Stimulated activated CD8-positive, alpha-beta memory T cell treated with anti-CD3 and anti-CD28 coated beads, Interleukin-7, amount 100 ng/mL, for 4 hours (primary cell): ENCODE measurements around the gene S100PBP.
A peak's percentile ranks its signal among the peaks of the same experiment; 100 is the strongest.
"Not testable (repeated sequence)": the region's sequence is repeated elsewhere in the genome, so short reads cannot be mapped to it uniquely, and the experiment has no call there.

ENCODE experiments used
- DNase-seq, 2 donors: peaks; one replicate each; pipeline ENCODE4 v3.0.0-alpha.2; 2020; ENCODE audit warnings: low read depth in 2 of 2

S100PBP gene

DNA sequence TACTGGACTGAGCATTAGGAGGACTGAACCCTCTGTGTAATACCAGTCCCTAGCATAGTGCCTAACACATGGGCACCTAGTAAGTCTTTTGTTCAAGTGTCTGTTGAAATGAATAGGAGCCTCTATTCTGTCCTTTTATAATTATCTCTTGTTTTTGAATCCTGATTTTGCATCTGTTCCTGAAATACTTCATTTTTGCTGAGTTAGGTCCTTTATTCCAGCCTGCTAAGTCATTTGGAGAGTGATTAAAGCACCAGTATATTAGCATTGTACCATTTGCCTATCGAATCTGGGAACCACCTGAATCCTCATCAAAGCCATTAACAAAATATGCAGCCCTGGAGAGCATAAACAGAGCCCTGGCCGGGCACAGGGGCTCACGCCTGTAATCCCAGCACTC is 32.6 kb upstream of the S100PBP start:
- DNase-seq: no peak

DNA sequence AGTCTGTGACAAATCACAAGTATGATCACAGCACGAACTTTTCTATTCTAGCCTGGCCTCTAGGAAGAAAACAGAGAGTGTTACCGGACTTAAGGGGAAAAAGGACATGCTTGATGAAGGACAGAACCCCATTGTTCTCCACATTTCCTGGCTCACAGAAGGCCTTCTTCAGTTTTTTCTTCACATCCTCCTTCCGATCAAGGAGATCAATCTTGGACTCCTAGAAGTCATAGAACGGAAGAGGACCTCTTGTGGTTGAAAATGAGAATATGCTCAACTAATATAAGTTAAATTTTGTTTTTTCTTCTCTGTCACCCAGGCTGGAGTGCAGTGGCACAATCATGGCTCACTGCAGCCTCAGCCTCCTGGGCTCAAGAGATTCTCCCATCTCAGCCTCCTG is 30.6 kb upstream of the S100PBP start:
- DNase-seq: no peak

DNA sequence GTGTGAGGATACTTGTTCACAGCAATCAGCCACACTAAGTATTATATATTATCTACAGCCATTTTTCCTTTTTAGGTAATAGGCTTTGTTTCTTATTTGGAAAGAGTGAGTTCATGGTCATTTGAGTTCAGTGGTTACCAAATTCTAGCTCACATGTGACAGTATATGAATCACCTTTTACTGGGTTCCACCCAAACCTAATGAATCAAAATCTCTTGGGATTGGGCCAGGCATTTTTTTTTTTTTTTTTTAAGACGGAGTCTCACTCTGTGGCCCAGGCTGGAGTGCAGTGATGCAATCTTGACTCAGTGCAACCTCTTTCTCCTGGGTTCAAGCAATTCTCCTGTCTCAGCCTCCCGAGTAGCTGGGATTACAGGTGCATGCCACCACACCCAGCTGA is 28.1 kb upstream of the S100PBP start:
- not testable (repeated sequence) for DNase-seq

DNA sequence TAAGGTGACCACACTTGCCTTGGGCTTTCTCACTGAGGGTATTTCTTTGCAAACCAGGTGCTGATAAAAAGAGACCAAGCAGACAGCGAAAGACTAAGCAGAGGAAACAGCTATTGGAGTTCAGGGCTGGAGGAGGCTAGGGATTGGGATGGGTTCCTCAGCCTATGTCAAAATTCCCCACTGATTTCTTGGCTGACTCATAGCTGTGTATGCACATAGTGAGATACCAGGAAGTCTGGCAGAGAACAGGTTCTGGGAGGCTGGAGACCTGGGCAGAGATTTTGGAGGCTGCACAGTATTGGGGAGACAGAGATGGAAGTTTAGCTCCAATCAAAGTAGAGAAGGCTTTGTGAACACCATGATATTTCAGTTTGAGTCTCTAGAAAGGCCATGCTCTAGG is 25.6 kb upstream of the S100PBP start:
- DNase-seq: no peak

DNA sequence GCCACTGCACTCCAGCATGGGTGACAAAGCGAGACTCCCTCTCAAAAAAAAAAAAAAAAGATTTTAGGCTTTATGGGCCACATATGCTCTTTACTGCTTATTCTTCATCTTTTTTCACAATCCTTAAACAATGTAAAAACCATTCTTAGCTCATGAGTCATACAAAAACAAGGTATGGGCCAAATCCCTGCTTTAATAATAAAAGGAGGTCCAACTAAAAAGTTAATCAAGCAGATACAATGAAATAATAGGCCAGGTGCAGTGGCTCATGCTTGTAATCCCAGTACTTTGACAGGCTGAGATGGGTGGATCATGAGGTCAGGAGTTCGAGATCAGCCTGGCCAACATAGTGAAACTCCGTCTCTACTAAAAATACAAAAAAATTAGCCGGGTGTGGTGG is 21.7 kb upstream of the S100PBP start:
- not testable (repeated sequence) for DNase-seq

DNA sequence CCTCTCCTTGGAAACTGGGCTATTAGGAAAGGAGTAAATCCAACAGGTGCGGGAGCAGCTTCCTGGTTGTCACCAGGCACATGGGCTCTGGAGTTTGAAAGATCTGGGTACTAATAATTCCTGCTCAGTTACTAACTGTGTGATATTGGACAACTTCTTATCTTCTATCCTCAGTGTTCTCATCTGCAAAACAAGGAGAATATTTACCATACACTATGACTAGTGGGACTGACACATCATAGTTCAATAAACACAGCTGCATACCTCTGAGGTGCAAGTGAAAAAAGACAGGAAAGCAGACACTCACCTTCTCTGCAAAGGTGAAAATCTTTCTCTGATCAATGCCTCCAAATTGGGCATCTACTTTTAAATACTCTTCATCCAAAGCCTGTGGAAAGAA is 20.0 kb upstream of the S100PBP start:
- DNase-seq: no peak

DNA sequence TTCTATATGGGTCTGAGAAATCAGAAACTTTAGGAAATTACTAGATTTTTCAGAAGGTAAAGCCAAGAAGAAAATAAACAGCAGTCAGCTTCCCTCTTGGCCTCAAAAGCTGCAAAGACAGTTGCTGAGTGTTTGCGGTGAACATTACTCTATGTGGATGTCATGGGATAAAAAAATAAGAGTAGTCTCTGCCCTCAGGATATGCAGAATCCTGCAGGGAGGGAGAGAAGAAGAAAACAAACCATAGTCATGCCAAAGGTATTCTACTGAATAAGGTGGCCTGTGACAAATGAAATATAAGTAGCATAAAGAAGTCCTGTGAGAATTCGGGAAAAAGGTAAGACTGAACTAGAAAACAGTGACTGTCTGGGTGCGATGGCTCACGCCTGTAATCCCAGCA is 19.3 kb upstream of the S100PBP start:
- no peak for DNase-seq

DNA sequence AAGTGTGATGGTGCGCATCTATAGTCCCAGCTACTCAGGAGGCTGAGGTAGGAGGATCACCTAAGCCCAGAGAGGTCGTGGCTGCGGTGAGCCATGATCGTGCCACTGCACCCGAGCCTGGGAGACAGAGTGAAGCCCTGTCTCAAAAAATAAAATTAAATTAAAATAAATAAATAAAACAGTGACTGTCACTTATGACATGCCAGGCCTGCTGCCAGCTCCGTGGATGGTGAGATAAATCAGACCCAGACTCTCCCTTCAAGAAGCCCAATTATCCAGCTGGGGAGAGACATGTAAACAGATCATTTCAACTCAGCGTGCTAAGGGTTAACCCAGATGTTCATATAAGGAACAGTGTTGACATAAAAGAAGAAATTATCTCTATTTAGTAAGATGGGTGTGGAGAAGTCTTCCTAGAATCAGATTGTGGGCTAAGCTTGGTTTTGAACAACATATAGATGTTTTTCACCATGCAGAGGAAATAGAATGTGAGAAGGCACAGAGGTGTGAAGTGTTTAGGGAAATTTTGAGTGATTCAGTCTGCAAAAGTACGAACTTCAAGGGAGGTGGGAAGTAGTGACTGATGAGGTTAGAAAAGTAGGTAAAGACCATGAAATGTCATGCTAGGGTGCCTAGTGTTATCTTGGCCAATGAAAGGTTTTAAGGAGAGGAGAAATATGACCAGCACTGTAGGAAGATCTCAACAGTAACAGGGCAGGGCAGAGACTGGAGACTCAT is 18.6 kb upstream of the S100PBP start:
- no peak for DNase-seq

DNA sequence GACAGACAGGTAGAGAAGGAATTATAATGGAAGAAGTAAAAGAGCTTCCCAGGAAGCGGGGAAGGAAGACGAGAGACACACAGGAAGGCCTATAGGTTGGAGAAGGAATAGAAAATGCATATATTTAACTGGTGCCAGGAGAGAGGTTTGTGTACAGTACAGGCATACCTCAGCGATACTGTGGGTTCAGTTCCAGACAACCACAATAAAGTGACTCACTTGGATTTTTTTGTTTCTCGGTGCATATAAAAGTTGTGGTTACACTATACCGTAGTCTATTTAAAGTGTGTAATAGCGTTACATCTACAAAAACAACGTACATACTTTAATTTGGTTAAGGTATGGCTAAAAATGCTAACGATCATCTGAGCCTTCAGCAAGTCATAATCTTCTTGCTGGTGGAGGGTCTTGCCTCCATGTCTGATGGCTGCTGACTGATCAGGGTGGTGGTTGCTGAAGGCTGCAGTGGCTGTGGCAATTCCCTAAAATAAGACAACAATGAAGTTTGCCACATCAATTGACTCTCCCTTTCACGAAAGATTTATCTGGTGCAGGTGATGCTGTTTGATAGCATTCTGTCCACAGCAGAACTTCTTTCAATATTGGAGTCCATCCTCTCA is 16.2 kb upstream of the S100PBP start:
- DNase-seq: no peak

DNA sequence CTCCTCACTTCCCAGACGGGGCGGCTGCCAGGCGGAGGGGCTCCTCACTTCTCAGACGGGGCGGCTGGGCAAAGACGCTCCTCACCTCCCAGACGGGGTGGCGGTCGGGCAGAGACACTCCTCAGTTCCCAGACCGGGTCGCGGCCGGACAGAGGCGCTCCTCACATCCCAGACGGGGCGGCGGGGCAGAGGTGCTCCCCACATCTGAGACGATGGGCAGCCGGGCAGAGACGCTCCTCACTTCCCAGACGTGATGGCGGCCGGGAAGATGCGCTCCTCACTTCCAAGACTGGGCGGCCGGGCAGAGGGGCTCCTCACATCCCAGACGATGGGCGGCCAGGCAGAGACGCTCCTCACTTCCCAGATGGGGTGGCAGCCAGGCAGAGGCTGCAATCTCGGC is 13.0 kb upstream of the S100PBP start:
- not testable (repeated sequence) for DNase-seq

DNA sequence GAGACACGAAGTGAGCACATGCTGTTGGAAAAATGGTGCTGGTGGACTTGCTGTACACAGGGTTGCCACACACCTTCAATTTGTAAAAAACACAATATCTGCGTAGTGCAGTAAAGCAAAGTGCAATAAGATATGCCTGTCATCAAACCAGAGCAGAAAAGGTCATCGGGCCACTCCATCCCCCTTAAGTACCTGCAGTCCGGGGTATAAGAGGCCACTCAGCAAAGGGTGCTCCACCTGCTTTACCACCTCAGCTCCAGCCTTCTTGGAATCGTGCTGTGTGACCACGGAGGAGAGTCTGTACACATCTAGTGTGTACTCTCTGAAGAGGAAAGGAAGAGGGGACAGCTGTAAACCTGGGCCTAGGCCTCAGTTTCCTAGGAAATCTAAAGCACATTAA is 11.2 kb upstream of the S100PBP start:
- no peak for DNase-seq

DNA sequence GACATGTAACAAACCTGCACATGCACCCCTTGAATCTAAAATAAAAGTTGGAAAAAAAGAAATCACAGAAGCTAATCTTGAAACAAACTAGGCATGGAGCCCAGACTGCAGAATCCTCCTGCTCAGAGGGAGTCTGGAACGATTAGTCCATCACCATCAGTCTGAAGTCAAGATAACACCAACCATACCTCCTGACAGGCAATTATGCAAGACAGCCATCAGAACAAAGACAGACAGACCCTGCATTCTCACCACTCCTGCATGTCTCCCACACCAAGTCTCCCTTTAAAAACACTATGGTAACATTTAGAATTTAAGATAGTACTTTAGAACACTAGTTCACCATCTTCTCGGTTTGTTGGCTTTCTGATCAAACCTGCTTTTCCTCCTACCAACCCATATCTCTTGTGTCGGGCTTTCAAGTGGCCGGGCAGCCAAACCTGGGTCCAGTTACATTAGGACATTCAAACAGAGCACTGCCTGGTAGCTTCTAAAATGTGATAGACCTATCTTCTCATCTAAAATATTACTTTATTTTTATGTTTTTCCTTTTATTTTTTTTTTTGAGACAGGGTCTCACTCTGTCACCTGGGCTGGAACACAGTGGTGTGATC is 10.4 kb upstream of the S100PBP start:
- no peak for DNase-seq

DNA sequence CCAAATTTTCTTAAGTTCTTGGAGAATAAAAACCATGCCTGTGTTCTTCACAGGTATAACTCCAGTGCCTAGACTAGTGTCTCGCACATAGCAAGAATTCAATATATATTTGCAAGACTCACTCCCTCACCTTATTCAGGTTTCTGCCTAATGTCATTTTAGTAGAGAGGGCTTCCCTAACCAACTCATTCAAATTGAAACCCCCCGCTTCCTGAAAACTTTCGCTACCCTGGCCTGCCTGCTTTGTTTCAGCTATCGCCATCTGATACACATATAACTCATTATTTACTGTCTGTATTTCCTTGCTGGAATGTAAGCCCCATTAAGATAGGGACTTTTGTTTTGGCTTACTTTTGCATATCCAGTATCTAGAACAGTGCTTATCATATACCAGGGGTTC is 8.9 kb upstream of the S100PBP start:
- no peak for DNase-seq

DNA sequence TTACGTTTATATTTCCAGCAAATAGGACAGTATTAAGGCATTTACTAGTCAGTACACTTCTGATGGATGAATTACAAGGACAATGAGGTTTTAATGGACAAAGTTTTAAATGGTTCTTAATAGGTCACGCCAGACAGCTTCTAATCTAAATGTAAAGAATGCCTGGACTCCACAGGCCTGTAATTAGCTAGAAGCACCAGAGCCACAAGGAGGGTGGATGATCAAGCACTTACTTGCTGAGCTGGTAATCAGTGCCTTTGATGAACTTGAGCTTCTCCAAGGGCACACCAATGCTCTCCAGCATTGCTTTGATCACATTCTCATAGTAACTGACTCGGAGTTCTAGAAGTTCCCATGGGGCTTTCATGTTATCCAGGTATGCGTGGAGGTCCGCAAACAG is 7.1 kb upstream of the S100PBP start:
- no peak for DNase-seq

DNA sequence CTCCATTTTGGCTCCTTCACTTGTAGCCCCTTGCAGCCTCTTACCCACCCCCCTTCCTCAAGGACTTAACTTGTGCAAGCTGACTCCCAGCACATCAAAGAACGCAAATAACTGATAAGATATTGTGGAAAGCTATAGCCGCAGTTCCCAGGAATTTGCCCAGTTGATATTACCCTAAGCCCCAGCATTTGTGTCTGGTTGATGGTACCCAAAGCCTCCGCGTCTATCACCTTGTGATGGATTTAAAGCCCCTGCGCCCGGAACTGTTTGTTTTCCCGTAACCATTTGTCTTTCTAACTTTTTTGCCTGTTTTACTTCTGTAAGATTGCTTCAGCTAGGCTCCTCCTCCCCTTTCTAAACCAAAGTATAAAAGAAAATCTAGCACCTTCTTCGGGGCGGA is 6.2 kb upstream of the S100PBP start:
- DNase-seq: no peak

DNA sequence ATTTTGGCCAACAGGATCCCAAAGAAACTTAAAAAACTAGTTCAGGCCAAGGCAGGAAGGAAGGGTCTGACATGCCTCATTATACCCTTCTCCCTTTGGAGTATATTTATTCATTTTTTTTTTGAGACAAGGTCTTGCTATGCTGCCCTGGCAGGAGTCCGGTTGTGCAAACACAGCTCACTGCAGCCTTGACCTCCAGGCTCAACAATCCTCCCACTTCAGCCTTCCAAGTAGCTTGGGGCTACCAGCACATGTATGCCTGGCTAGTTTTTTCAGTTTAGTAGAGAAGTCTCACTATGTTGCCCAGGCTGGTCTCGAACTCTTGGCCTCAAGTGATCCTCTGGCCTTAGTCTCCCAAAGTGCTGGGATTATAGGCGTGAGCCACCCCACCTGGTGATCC is 5.5 kb upstream of the S100PBP start:
- DNase-seq: no peak

DNA sequence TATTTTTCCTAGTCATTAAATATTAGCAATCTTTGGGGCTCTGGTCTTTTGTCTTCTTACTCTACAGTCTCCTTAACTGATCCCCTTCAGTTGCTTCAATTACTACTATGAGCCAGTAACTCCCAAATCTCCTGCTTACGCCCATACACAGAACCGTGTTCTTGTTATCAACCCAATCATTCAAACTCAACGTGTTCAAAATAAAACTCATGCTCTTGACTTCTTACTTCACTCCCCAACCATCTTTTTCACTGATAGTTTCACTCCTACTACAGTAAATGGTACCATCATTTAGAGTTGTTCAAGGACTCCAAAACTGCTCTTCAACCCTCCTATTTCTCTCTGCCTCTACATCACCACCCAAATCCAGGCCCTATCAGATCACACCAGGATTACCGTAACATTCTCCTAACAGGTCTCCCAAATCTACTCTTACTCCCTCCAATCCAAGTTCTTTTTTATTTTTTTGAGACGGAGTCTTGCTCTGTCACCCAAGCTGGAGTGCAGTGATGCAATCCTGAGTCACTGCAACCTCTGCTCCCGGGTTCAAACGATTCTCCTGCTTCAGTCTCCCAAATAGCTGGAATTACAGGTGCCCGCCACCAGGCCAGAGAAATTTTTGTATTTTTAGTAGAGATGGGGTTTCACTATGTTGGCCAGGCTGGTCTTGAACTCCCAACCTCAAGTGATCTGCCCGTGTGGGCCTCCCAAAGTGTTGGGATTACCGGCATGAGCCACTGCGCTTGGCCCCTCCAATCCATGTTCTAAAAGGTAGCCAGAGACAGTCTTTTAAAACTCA is 3.3 kb upstream of the S100PBP start:
- DNase-seq: no peak

DNA sequence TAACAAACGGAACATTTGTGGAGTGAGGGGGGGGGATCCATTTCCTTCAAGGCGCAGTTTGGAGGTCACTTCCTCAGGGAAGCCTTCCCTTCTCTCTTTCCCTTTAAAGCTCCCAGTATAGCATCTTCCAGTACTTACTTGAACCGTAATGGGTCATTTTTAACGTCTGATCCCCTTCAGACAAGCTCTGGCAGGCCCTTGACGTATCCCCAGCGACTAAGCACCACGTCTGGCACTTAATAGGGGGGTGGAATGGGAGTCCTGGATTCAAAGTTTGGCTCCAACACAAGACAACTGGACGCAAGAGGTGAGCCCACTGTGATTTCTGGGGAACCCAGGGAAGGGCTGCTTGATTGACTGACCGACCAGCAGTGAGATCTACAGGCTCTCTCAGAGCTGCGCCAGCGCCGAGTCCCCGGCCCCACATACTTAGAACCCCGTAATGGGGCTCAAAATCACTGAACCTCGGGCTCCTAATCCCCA is 736 bp upstream of the S100PBP start:
- DNase-seq: no peak

DNA sequence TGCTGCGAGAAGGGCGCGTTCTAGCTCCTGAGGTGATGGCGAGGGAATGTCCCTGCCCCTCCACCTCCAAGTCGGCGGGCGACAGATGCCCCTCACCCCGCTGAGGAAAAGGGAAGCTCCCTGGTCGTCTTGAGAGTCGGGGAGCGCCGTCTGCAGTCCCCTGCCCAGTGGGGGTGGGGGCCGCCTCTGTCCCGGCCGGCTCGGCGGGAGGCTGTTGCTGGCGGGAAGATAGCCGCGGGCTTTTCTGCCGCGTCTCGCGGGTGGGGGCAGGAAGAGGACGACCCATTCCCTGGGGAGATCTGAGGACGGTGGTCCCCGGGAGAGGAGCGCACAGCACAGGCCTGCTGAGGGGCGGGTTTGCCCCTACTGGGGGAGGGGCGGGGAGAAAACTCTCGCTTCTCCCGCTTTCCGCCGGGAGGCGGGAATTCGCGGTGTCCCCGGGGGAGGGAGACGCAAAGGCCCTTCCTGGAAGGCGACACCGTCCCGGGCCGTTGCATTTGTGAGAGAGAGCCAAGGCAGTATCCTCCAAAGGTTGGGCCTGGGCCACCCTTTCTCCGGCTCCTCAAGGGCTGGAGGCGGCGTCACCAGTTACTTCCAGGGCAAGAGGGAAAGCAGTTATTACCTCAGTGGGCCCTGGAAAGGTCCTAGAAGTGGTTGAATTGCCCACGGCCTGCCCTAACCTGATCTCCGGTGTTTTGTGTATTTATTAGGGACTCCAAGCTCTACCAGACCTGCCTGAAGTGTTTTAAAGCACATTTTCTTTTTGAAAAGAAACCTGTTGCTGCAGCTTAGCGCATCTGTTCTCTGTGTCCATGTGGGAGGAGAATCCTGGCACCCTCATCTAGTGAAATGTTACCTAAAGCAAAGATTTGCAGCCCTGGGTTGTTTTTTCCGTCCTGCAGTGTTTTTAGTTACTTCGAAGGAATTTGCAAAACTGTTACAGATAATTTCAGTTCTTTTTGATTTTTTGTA is 648 bp downstream of the S100PBP start:
- peak in 1 of 2 donors; percentile 16 for DNase-seq

DNA sequence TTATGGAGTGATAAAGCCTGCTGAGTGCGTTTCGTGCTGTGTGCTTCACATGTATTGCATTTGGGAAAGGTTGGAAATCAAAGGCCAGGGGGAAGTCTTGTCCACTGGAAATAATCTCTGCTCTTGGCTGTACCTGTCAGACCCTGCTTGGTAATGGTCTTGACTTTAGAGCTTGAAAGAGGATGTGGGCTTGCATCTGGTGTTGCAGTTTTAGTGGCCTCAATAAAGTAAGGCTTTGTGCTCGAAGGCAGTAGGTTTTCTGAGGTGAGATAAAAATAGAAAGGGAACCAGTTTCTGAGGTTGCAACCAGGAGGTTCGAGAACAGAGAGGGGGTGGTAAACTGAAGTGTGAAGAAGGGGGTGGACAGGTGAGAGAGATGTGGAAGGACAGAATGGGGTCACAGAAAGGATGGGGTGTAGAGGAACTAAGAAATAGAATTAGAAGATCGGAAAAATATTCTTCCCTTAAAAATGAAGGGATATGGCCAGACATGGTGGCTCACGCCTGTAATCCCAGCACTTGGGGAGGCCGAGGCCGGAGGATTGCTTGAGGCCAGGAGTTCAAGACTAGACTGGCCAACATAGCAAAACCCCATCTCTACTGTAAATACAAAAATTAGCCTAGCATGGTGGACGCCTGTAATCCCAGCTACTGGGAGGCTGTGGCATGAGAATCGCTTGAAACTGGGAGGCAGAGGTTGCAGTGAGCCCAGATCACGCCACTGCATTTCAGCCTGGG is 1.5 kb downstream of the S100PBP start:
- no peak for DNase-seq
